GOT3 (cell line): Measurements from ENCODE around the gene FRMD4A.

Experiments
- DNase-seq: peaks from one replicate; lab custom pipeline; 2025; ENCODE audit warnings: mixed read lengths; lab: John Stamatoyannopoulos, UW

FRMD4A gene

GRCh38 chr10:14330388-14331061 lies at the start of gene FRMD4A:
Gene FRMD4A, minus strand, starts transcription at chr10:14330924.
- no peak for DNase-seq

- no peak for DNase-seq
Measured at GRCh38 chr10:14379556-14380280, 49.0 kb upstream of the FRMD4A start.

- no peak for DNase-seq
Measured at GRCh38 chr10:14378387-14378960, 47.8 kb upstream of the FRMD4A start.

GRCh38 chr10:14377591-14378175 lies 47.0 kb upstream of the FRMD4A start:
- no peak for DNase-seq

GRCh38 chr10:14374745-14375445 lies 44.2 kb upstream of the FRMD4A start:
- no peak for DNase-seq

GRCh38 chr10:14372606-14373005 lies 41.9 kb upstream of the FRMD4A start:
- no peak for DNase-seq

- no peak for DNase-seq
Measured at GRCh38 chr10:14371581-14371980, 40.9 kb upstream of the FRMD4A start.

GRCh38 chr10:14370894-14371293 lies 40.2 kb upstream of the FRMD4A start:
- no peak for DNase-seq

GRCh38 chr10:14369906-14370305 lies 39.2 kb upstream of the FRMD4A start:
- DNase-seq, result no peak

GRCh38 chr10:14366760-14367159 lies 36.0 kb upstream of the FRMD4A start:
- DNase-seq, result no peak

GRCh38 chr10:14365266-14365665 lies 34.5 kb upstream of the FRMD4A start:
- no peak for DNase-seq

GRCh38 chr10:14362104-14362503 lies 31.4 kb upstream of the FRMD4A start:
- DNase-seq, result no peak

GRCh38 chr10:14360961-14361360 lies 30.2 kb upstream of the FRMD4A start:
- no peak for DNase-seq

- no peak for DNase-seq
Measured at GRCh38 chr10:14360515-14360914, 29.8 kb upstream of the FRMD4A start.

GRCh38 chr10:14358886-14359573 lies 28.3 kb upstream of the FRMD4A start:
- DNase-seq, result no peak

GRCh38 chr10:14356921-14357320 lies 26.2 kb upstream of the FRMD4A start:
- DNase-seq, result no peak

GRCh38 chr10:14355750-14356149 lies 25.0 kb upstream of the FRMD4A start:
- no peak for DNase-seq

GRCh38 chr10:14353291-14353913 lies 22.7 kb upstream of the FRMD4A start:
- DNase-seq, result no peak

- DNase-seq, result no peak
Measured at GRCh38 chr10:14350006-14350405, 19.3 kb upstream of the FRMD4A start.

GRCh38 chr10:14349081-14349480 lies 18.4 kb upstream of the FRMD4A start:
- no peak for DNase-seq

GRCh38 chr10:14345262-14345661 lies 14.5 kb upstream of the FRMD4A start:
- no peak for DNase-seq
